HCT116 (cell line): Measurements from ENCODE around the gene MAPK14. TPM values are rescaled to one million over a fixed set of nuclear protein-coding genes. Genes with fewer than 3 reads are reported as not detected.

Source experiments
- ATAC-seq: fragments of 200-7000 bp; cut with Tn5 transposase; 2 replicates; pipeline ENCODE4 v1.9.1; 2020; ENCODE audit warnings: mild to moderate bottlenecking, moderate library complexity
- BruUV-seq: library from RNA; stranded (reverse); fragments of 400-500 nt; replicated peaks from 2 replicates; lab custom pipeline; 2021; lab: Mats Ljungman, UMichigan
- CTCF ChIA-PET: fragments of 300-600 bp; sonication (Branson Sonifier 250); formaldehyde crosslinking; loops from one replicate; lab custom pipeline; 2021; ENCODE audit warnings: antibody characterized with exemption; lab: Charles Lee
- POLR2A ChIA-PET: fragments of 300-600, 350-600 bp; sonication (Branson Sonifier 250); formaldehyde crosslinking; loops from one replicate; lab custom pipeline; 2021; ENCODE audit warnings: antibody characterized with exemption; lab: Charles Lee
- RAD21 ChIA-PET, 2 experiments: fragments of 300-600 bp; sonication (Branson Sonifier 250); formaldehyde crosslinking; loops; one replicate each; lab custom pipeline; 2023; ENCODE audit warnings: low total read pairs in 2 of 2; ENCODE audit not compliant: uncharacterized antibody in 2 of 2, unreplicated experiment in 2 of 2, low non-redundant PET in 1 of 2; lab: Charles Lee
- DNase-seq: peaks from one replicate; pipeline ENCODE4 v3.0.0-alpha.2; 2010; ENCODE audit warnings: low read depth, low spot score
- H2AFZ ChIP-seq: fragments of 200-600 bp; shearing (Covaris generic), sonication (generic); 2 replicates; pipeline ENCODE4 v1.6.1; 2017; ENCODE audit warnings: low read depth, mixed run types, mixed read lengths, antibody characterized with exemption, low read length; ENCODE audit not compliant: poor library complexity, severe bottlenecking
- H3K27ac ChIP-seq: 2 replicates; pipeline ENCODE4 v1.5.1; 2012; ENCODE audit warnings: low read depth, low read length
- H3K27me3 ChIP-seq: fragments of 200-600 bp; sonication (generic); 2 replicates; pipeline ENCODE4 v1.6.1; 2016; ENCODE audit warnings: mixed run types, low read length, mixed read lengths; ENCODE audit not compliant: insufficient read depth
- H3K36me3 ChIP-seq, 2 experiments: fragments of 200-500 bp in 1 of 2; fragments of 200-600 bp in 1 of 2; sonication (Bioruptor generic) in 1 of 2; sonication (generic) in 1 of 2; 2 replicates each; pipeline versions ENCODE4 v1.5.1 to v1.6.1; 2014 to 2016; ENCODE audit warnings: low read length in 2 of 2, inconsistent platforms in 1 of 2, mixed read lengths in 1 of 2, mixed run types in 1 of 2; ENCODE audit not compliant: insufficient read depth in 2 of 2, control insufficient read depth in 1 of 2
- H3K4me1 ChIP-seq, 2 experiments: fragments of 200-600 bp in 1 of 2; sonication (generic) in 1 of 2; 2 replicates each; pipeline versions ENCODE4 v1.5.1 to v1.6.1; 2012 to 2017; ENCODE audit warnings: low read length in 2 of 2, inconsistent platforms in 1 of 2, mild to moderate bottlenecking in 1 of 2, mixed read lengths in 1 of 2, mixed run types in 1 of 2, moderate library complexity in 1 of 2; ENCODE audit not compliant: insufficient read depth in 2 of 2, control insufficient read depth in 1 of 2
- H3K4me2 ChIP-seq: fragments of 200-600 bp; sonication (generic); 2 replicates; pipeline ENCODE4 v1.6.1; 2017; ENCODE audit warnings: mixed run types, low read length, mixed read lengths
- H3K4me3 ChIP-seq, 2 experiments: fragments of 200-600 bp in 1 of 2; sonication (generic) in 1 of 2; replicated peaks in 1 of 2; 2 replicates each; pipeline ENCODE4 v1.5.1; 2011 to 2016; ENCODE audit warnings: low read length in 2 of 2, control low read depth in 1 of 2, low read depth in 1 of 2, mild to moderate bottlenecking in 1 of 2, mixed read lengths in 1 of 2, mixed run types in 1 of 2
- H3K79me2 ChIP-seq: fragments of 200-600 bp; sonication (generic); 2 replicates; pipeline ENCODE4 v1.6.1; 2017; ENCODE audit warnings: mild to moderate bottlenecking, mixed run types, low read length, moderate library complexity, mixed read lengths; ENCODE audit not compliant: insufficient read depth
- H3K9ac ChIP-seq: fragments of 200-600 bp; sonication (generic); 2 replicates; pipeline ENCODE4 v1.6.1; 2016; ENCODE audit warnings: low read length, mixed read lengths
- H3K9me2 ChIP-seq: fragments of 200-600 bp; sonication (generic), shearing (Covaris generic); 2 replicates; pipeline ENCODE4 v1.6.1; 2017; ENCODE audit warnings: mixed run types, mild to moderate bottlenecking, moderate library complexity; ENCODE audit not compliant: insufficient read depth
- H3K9me3 ChIP-seq, 2 experiments: fragments of 200-500 bp in 1 of 2; fragments of 200-600 bp in 1 of 2; sonication (Bioruptor generic) in 1 of 2; sonication (generic) in 1 of 2; 2 replicates each; pipeline ENCODE4 v1.6.1; 2014 to 2017; ENCODE audit warnings: low read length in 2 of 2, mixed read lengths in 2 of 2, inconsistent platforms in 1 of 2, low read depth in 1 of 2, mild to moderate bottlenecking in 1 of 2, mixed run types in 1 of 2, moderate library complexity in 1 of 2; ENCODE audit not compliant: control insufficient read depth in 1 of 2, insufficient read depth in 1 of 2
- H4K20me1 ChIP-seq: fragments of 200-600 bp; sonication (generic), shearing (Covaris generic); 2 replicates; pipeline ENCODE4 v1.6.1; 2017; ENCODE audit warnings: mixed run types, mild to moderate bottlenecking, moderate library complexity; ENCODE audit not compliant: insufficient read depth
- CTCF ChIP-seq, 3 experiments: fragments of 200-600 bp in 1 of 3; sonication (generic) in 1 of 3; IDR thresholded peaks in 2 of 3; conservative IDR thresholded peaks in 1 of 3; 2 replicates each; pipeline ENCODE4 v1.5.1; 2012 to 2017; ENCODE audit warnings: low read depth in 2 of 3, low read length in 2 of 3, antibody characterized with exemption in 1 of 3, borderline replicate concordance in 1 of 3, control low read depth in 1 of 3, mild to moderate bottlenecking in 1 of 3, mixed read lengths in 1 of 3, mixed run types in 1 of 3, moderate library complexity in 1 of 3; ENCODE audit not compliant: insufficient read depth in 1 of 3
- EZH2phosphoT487 ChIP-seq: fragments of 200-600 bp; IDR thresholded peaks from 2 replicates; pipeline ENCODE4 v1.6.1; 2018; ENCODE audit warnings: antibody characterized with exemption, borderline replicate concordance
- JUND ChIP-seq: IDR thresholded peaks from 2 replicates; pipeline ENCODE4 v1.6.1; 2012
- POLR2AphosphoS5 ChIP-seq: IDR thresholded peaks from 2 replicates; pipeline ENCODE4 v1.6.1; 2011; ENCODE audit warnings: mild to moderate bottlenecking, low read depth, low read length, moderate library complexity
- SIN3A ChIP-seq: IDR thresholded peaks from 2 replicates; pipeline ENCODE4 v1.6.1; 2012; ENCODE audit warnings: low read depth
- ZNF274 ChIP-seq: fragments of 200-500 bp; sonication (Bioruptor generic); IDR thresholded peaks from 2 replicates; pipeline ENCODE4 v1.6.1; 2014; ENCODE audit warnings: mild to moderate bottlenecking, low read depth, low read length, inconsistent platforms
- intact Hi-C: fragments of 100-400 bp; cut with micrococcal nuclease; formaldehyde crosslinking; loops from 2 replicates; pipeline ENCODE4 v1.10.0; 2022
- total RNA-seq: library from RNA; stranded (reverse); gene quantifications from one replicate; pipeline ENCODE4 v1.2.1, GENCODE V29; 2021; ENCODE audit not compliant: unreplicated experiment
- TF ChIP-seq, protein P1 (sequence below): IDR thresholded peaks from 2 replicates; pipeline ENCODE4 v1.6.1; 2012
- TF ChIP-seq, protein P2 (sequence below): IDR thresholded peaks from 2 replicates; pipeline ENCODE4 v1.6.1; 2012; ENCODE audit warnings: low read depth

The MAPK14 gene
- total RNA-seq, 1 experiment from 2014 or later: 34.2 TPM

DNA sequence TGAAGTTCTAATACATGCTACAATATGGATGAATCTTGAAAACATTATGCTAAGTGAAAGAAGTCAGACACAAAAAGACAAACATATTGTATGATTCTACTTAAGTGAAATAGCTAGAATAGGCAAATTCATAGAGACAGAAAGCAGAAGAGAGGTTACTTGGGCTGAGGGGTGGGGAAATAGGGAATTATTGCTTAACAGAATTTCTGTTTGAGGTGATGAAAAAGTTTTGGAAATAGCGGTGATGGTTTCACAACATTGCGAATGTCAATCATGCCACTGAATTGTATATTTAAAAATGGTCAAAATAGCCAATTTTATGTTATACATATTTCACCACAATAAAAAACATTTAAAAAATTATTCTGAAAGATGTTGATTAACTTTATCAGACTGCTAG lies 9.3 kb upstream of the MAPK14 start:
- Histone ChIP-seq H3K27me3 (no peaks in the 10 kb centered on the region), H3K36me3 (no peaks in the 10 kb centered on the region), H4K20me1 (no peaks in the 10 kb centered on the region), H3K4me1 (no peaks in the 10 kb centered on the region), H3K4me3 (no peak overlapping the region), H3K9me3 (no peaks in the 10 kb centered on the region), H2AFZ (no peak overlapping the region), H3K9ac (no peak overlapping the region), H3K4me2 (no peak overlapping the region), H3K79me2 (no peaks in the 10 kb centered on the region), H3K9me2 (no peaks in the 10 kb centered on the region), H3K27ac (no peak overlapping the region)
- ChIA-PET RAD21 (no interaction called here), POLR2A (interaction anchor here (1.0 kb wide), 1 partner anchor 9 kb away, joined by 3 read pairs; the partner anchor contains the start of gene MAPK14), CTCF (no interaction called here)
- ATAC-seq: no peak
- BruUV-seq: no TSS peak
- no peak for DNase-seq
- TF ChIP-seq JUND (no peak), CTCF (IDR thresholded peaks at IDR 0.05 in 2 of 3, conservative IDR thresholded peaks at IDR 0.05 in 1 of 3; ENCODE audit: borderline replicate concordance in 1 of 3, insufficient read depth in 1 of 3, low read depth in 2 of 3, low read length in 2 of 3) (no peak), POLR2AphosphoS5 (no peak), ZNF274 (no peak), EZH2phosphoT487 (no peak), SIN3A (no peak)
- TF ChIP-seq, protein P1, sequence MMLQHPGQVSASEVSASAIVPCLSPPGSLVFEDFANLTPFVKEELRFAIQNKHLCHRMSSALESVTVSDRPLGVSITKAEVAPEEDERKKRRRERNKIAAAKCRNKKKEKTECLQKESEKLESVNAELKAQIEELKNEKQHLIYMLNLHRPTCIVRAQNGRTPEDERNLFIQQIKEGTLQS: no peak
- TF ChIP-seq, protein P2, sequence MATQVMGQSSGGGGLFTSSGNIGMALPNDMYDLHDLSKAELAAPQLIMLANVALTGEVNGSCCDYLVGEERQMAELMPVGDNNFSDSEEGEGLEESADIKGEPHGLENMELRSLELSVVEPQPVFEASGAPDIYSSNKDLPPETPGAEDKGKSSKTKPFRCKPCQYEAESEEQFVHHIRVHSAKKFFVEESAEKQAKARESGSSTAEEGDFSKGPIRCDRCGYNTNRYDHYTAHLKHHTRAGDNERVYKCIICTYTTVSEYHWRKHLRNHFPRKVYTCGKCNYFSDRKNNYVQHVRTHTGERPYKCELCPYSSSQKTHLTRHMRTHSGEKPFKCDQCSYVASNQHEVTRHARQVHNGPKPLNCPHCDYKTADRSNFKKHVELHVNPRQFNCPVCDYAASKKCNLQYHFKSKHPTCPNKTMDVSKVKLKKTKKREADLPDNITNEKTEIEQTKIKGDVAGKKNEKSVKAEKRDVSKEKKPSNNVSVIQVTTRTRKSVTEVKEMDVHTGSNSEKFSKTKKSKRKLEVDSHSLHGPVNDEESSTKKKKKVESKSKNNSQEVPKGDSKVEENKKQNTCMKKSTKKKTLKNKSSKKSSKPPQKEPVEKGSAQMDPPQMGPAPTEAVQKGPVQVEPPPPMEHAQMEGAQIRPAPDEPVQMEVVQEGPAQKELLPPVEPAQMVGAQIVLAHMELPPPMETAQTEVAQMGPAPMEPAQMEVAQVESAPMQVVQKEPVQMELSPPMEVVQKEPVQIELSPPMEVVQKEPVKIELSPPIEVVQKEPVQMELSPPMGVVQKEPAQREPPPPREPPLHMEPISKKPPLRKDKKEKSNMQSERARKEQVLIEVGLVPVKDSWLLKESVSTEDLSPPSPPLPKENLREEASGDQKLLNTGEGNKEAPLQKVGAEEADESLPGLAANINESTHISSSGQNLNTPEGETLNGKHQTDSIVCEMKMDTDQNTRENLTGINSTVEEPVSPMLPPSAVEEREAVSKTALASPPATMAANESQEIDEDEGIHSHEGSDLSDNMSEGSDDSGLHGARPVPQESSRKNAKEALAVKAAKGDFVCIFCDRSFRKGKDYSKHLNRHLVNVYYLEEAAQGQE: no peak
- intact Hi-C loops: no loop called here
